ENCODE measurements around the gene DNM1.
A peak's percentile ranks its signal among the peaks of the same experiment; 100 is the strongest.

Gene DNM1

DNA sequence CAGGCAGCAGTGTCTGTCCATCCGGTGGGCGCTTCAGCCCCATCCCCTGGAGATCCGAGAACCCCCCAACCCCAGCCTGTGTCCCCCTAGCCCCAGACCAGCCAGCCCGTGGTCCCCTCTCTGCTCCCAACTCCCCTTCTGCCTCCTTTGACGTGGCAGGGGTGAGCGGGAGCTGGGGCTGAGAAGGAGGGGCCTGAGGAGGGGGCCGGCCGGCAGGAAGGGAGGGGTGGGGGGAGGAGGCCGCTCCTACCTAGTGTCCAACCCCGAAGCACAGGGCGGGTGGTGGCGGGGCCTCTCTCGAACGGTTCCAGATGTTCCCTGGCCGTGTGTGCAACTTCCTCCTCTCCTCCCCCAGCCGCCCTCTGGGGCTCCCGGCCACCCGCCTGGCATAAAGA is 41.7 kb downstream of the DNM1 start:
- TF ChIP-seq, protein P1, sequence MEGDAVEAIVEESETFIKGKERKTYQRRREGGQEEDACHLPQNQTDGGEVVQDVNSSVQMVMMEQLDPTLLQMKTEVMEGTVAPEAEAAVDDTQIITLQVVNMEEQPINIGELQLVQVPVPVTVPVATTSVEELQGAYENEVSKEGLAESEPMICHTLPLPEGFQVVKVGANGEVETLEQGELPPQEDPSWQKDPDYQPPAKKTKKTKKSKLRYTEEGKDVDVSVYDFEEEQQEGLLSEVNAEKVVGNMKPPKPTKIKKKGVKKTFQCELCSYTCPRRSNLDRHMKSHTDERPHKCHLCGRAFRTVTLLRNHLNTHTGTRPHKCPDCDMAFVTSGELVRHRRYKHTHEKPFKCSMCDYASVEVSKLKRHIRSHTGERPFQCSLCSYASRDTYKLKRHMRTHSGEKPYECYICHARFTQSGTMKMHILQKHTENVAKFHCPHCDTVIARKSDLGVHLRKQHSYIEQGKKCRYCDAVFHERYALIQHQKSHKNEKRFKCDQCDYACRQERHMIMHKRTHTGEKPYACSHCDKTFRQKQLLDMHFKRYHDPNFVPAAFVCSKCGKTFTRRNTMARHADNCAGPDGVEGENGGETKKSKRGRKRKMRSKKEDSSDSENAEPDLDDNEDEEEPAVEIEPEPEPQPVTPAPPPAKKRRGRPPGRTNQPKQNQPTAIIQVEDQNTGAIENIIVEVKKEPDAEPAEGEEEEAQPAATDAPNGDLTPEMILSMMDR (IDR thresholded peaks at IDR 0.05; ENCODE audit: extremely low read depth, missing control alignments): no peak
- peak; percentile 36 for DNase-seq (ENCODE audit: low spot score)

DNA sequence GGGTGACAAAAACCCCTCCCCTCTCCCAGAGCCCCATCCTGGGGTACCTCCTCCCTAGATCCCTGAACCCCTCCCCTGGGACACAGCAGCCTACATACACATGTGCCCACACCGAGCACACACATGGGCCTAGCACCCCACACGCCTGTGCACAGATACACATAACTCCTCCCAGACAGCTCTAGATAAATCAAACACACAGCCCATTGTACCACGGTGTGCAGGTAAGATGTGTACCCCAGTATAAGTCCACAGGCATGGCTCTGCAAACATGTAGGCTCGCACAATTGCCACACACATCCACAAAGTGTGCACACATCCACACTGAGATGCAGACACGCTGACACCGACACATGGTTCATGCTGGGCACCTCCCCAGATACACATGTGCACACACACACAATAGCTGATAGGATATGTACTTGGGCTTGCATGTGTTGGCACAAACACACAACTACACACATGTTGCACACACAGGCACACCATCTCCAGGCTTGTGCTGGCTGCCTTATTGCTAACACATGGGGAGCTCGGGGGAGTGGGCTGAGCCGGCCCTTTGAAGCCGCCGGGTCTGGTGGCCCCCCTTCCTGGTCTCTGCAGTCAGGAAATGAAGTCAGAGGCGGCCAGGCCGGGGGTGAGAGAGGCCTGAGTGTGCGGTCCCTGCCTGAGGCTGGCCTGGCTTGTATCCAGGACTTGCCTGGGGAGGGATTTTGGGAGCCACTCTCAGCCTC is 42.4 kb downstream of the DNM1 start:
- no peak for DNase-seq (ENCODE audit: low spot score)
- TF ChIP-seq, protein P1 (IDR thresholded peaks at IDR 0.05; ENCODE audit: extremely low read depth, missing control alignments): no peak

GRCh38 chr9:128246471-128246870 is 43.3 kb downstream of the DNM1 start:
- DNase-seq (ENCODE audit: low spot score): no peak
- TF ChIP-seq, protein P1 (IDR thresholded peaks at IDR 0.05; ENCODE audit: extremely low read depth, missing control alignments): no peak

DNA sequence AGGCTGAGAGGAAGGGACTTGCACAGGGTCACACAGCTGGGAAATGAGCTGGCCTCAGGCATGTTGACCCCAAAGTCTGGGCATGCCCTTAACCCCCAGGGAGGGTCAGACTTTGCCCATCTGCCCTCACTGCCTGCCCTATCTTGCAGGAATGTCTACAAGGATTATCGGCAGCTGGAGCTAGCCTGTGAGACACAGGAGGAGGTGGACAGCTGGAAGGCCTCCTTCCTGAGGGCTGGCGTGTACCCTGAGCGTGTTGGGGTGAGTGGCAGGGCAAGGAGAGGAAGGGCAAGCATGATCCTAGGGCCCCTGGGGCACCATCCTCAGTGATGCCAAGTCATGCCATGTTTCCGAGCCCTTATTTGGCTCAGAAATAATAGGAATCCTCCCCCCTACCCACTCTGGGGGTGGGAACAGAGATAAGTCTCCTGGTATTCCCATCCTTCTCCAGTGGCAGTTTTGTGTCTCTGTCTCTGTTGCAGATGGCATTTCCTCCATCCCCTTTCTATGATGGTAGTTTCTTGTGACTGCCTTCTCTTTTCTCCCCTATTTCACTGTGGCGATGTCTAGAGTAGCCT is 44.1 kb downstream of the DNM1 start:
- TF ChIP-seq, protein P1 (IDR thresholded peaks at IDR 0.05; ENCODE audit: extremely low read depth, missing control alignments): no peak
- DNase-seq (ENCODE audit: low spot score): no peak

- TF ChIP-seq, protein P1 (IDR thresholded peaks at IDR 0.05; ENCODE audit: extremely low read depth, missing control alignments): no peak
- no peak for DNase-seq (ENCODE audit: low spot score)
Observed at GRCh38 chr9:128249558-128249907, 46.4 kb downstream of the DNM1 start.

DNA sequence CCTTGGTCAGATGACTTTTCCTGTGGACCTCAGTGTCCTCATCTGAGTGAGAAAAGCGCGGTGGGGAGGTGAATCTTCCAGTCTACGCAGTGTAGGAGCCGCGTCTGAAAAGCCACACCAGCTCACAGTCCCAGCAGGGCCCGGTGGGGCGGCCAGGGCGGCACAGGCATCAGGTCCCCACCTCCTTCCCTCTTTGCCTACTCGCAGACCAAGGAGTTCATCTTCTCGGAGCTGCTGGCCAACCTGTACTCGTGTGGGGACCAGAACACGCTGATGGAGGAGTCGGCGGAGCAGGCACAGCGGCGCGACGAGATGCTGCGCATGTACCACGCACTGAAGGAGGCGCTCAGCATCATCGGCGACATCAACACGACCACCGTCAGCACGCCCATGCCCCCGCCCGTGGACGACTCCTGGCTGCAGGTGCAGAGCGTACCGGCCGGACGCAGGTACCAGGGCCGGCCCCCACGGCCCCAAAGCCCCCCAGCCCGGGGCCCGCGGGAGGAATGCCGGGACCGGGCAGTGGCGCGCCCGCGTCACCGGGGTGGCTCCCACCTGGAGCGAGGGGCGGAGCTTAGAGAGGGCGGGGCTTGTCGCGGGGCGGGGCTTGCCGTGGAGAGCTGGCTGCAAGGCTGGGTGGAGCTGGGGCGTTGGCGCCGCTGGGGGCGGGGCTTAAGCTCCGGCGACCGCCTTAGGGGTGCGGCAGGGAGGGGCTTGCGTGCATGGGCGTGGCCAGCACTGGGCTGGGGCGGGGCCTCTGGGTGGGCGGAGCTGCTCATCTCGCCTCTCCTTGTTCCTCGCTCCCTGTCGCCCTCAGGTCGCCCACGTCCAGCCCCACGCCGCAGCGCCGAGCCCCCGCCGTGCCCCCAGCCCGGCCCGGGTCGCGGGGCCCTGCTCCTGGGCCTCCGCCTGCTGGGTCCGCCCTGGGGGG is 47.0 kb downstream of the DNM1 start:
- TF ChIP-seq, protein P1 (IDR thresholded peaks at IDR 0.05; ENCODE audit: extremely low read depth, missing control alignments): no peak
- peak; percentile 99 for DNase-seq (ENCODE audit: low spot score)

All from GM20000 (cell line).